ENCODE results near the gene KRTAP13-3.

DNA sequence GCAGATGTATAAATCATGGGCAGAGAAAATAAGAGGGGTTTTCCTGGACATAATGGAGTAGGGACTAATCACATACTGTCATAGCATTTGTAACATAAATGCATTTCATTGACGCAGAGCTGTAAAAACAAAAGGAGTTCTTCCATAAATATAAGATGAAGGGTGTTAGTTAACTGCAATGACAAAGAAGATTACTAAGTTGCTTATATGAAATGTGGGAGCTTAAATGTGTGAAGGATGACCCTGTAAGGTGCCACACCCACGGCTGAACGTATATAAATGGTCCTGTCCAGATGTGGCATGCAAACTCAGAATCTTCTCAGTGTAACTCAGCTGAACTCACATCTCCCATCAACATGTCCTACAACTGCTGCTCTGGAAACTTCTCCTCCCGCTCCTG, 30.0 kb downstream of the KRTAP13-3 start, which contains the start of gene KRTAP13-1:
- TF ChIP-seq CTCF (IDR thresholded peaks at IDR 0.05), result no peak
- TF ChIP-seq POLR2A (IDR thresholded peaks at IDR 0.05), result no peak
- TF ChIP-seq POLR2AphosphoS5 (IDR thresholded peaks at IDR 0.05), result no peak

Measured in breast epithelium (tissue), 3 donors.